HCT116 (cell line): ENCODE results near the gene LRFN4. TPM values are rescaled to one million over a fixed set of nuclear protein-coding genes. Genes with fewer than 3 reads are reported as not detected.

Experiments used
- ATAC-seq: fragments of 200-7000 bp; cut with Tn5 transposase; 2 replicates; pipeline ENCODE4 v1.9.1; 2020; ENCODE audit warnings: mild to moderate bottlenecking, moderate library complexity
- BruUV-seq: library from RNA; stranded (reverse); fragments of 400-500 nt; replicated peaks from 2 replicates; lab custom pipeline; 2021; lab: Mats Ljungman, UMichigan
- CTCF ChIA-PET: fragments of 300-600 bp; sonication (Branson Sonifier 250); formaldehyde crosslinking; loops from one replicate; lab custom pipeline; 2021; ENCODE audit warnings: antibody characterized with exemption; lab: Charles Lee
- POLR2A ChIA-PET: fragments of 300-600, 350-600 bp; sonication (Branson Sonifier 250); formaldehyde crosslinking; loops from one replicate; lab custom pipeline; 2021; ENCODE audit warnings: antibody characterized with exemption; lab: Charles Lee
- RAD21 ChIA-PET, 2 experiments: fragments of 300-600 bp; sonication (Branson Sonifier 250); formaldehyde crosslinking; loops; one replicate each; lab custom pipeline; 2023; ENCODE audit warnings: low total read pairs in 2 of 2; ENCODE audit not compliant: uncharacterized antibody in 2 of 2, unreplicated experiment in 2 of 2, low non-redundant PET in 1 of 2; lab: Charles Lee
- DNase-seq: peaks from one replicate; pipeline ENCODE4 v3.0.0-alpha.2; 2010; ENCODE audit warnings: low read depth, low spot score
- H2AFZ ChIP-seq: fragments of 200-600 bp; shearing (Covaris generic), sonication (generic); 2 replicates; pipeline ENCODE4 v1.6.1; 2017; ENCODE audit warnings: low read depth, mixed run types, mixed read lengths, antibody characterized with exemption, low read length; ENCODE audit not compliant: poor library complexity, severe bottlenecking
- H3K27ac ChIP-seq: 2 replicates; pipeline ENCODE4 v1.5.1; 2012; ENCODE audit warnings: low read depth, low read length
- H3K27me3 ChIP-seq: fragments of 200-600 bp; sonication (generic); 2 replicates; pipeline ENCODE4 v1.6.1; 2016; ENCODE audit warnings: mixed run types, low read length, mixed read lengths; ENCODE audit not compliant: insufficient read depth
- H3K36me3 ChIP-seq, 2 experiments: fragments of 200-500 bp in 1 of 2; fragments of 200-600 bp in 1 of 2; sonication (Bioruptor generic) in 1 of 2; sonication (generic) in 1 of 2; 2 replicates each; pipeline versions ENCODE4 v1.5.1 to v1.6.1; 2014 to 2016; ENCODE audit warnings: low read length in 2 of 2, inconsistent platforms in 1 of 2, mixed read lengths in 1 of 2, mixed run types in 1 of 2; ENCODE audit not compliant: insufficient read depth in 2 of 2, control insufficient read depth in 1 of 2
- H3K4me1 ChIP-seq, 2 experiments: fragments of 200-600 bp in 1 of 2; sonication (generic) in 1 of 2; 2 replicates each; pipeline versions ENCODE4 v1.5.1 to v1.6.1; 2012 to 2017; ENCODE audit warnings: low read length in 2 of 2, inconsistent platforms in 1 of 2, mild to moderate bottlenecking in 1 of 2, mixed read lengths in 1 of 2, mixed run types in 1 of 2, moderate library complexity in 1 of 2; ENCODE audit not compliant: insufficient read depth in 2 of 2, control insufficient read depth in 1 of 2
- H3K4me2 ChIP-seq: fragments of 200-600 bp; sonication (generic); 2 replicates; pipeline ENCODE4 v1.6.1; 2017; ENCODE audit warnings: mixed run types, low read length, mixed read lengths
- H3K4me3 ChIP-seq, 2 experiments: fragments of 200-600 bp in 1 of 2; sonication (generic) in 1 of 2; replicated peaks in 1 of 2; 2 replicates each; pipeline ENCODE4 v1.5.1; 2011 to 2016; ENCODE audit warnings: low read length in 2 of 2, control low read depth in 1 of 2, low read depth in 1 of 2, mild to moderate bottlenecking in 1 of 2, mixed read lengths in 1 of 2, mixed run types in 1 of 2
- H3K79me2 ChIP-seq: fragments of 200-600 bp; sonication (generic); 2 replicates; pipeline ENCODE4 v1.6.1; 2017; ENCODE audit warnings: mild to moderate bottlenecking, mixed run types, low read length, moderate library complexity, mixed read lengths; ENCODE audit not compliant: insufficient read depth
- H3K9ac ChIP-seq: fragments of 200-600 bp; sonication (generic); 2 replicates; pipeline ENCODE4 v1.6.1; 2016; ENCODE audit warnings: low read length, mixed read lengths
- H3K9me2 ChIP-seq: fragments of 200-600 bp; sonication (generic), shearing (Covaris generic); 2 replicates; pipeline ENCODE4 v1.6.1; 2017; ENCODE audit warnings: mixed run types, mild to moderate bottlenecking, moderate library complexity; ENCODE audit not compliant: insufficient read depth
- H3K9me3 ChIP-seq, 2 experiments: fragments of 200-500 bp in 1 of 2; fragments of 200-600 bp in 1 of 2; sonication (Bioruptor generic) in 1 of 2; sonication (generic) in 1 of 2; 2 replicates each; pipeline ENCODE4 v1.6.1; 2014 to 2017; ENCODE audit warnings: low read length in 2 of 2, mixed read lengths in 2 of 2, inconsistent platforms in 1 of 2, low read depth in 1 of 2, mild to moderate bottlenecking in 1 of 2, mixed run types in 1 of 2, moderate library complexity in 1 of 2; ENCODE audit not compliant: control insufficient read depth in 1 of 2, insufficient read depth in 1 of 2
- H4K20me1 ChIP-seq: fragments of 200-600 bp; sonication (generic), shearing (Covaris generic); 2 replicates; pipeline ENCODE4 v1.6.1; 2017; ENCODE audit warnings: mixed run types, mild to moderate bottlenecking, moderate library complexity; ENCODE audit not compliant: insufficient read depth
- ATF3 ChIP-seq: IDR thresholded peaks from 2 replicates; pipeline ENCODE4 v1.6.1; 2012
- CBX3 ChIP-seq: IDR thresholded peaks from 2 replicates; pipeline ENCODE4 v1.6.1; 2012; ENCODE audit warnings: low read depth
- CEBPB ChIP-seq: IDR thresholded peaks from 2 replicates; pipeline ENCODE4 v1.6.1; 2012; ENCODE audit warnings: low read depth
- CTCF ChIP-seq, 3 experiments: fragments of 200-600 bp in 1 of 3; sonication (generic) in 1 of 3; IDR thresholded peaks in 2 of 3; conservative IDR thresholded peaks in 1 of 3; 2 replicates each; pipeline ENCODE4 v1.5.1; 2012 to 2017; ENCODE audit warnings: low read depth in 2 of 3, low read length in 2 of 3, antibody characterized with exemption in 1 of 3, borderline replicate concordance in 1 of 3, control low read depth in 1 of 3, mild to moderate bottlenecking in 1 of 3, mixed read lengths in 1 of 3, mixed run types in 1 of 3, moderate library complexity in 1 of 3; ENCODE audit not compliant: insufficient read depth in 1 of 3
- ELF1 ChIP-seq: IDR thresholded peaks from 2 replicates; pipeline ENCODE4 v1.6.1; 2012; ENCODE audit warnings: low read depth, borderline replicate concordance
- EZH2 ChIP-seq: fragments of 200-600 bp; sonication (generic); IDR thresholded peaks from 2 replicates; pipeline ENCODE4 v1.6.1; 2017; ENCODE audit warnings: antibody characterized with exemption, mixed run types
- EZH2phosphoT487 ChIP-seq: fragments of 200-600 bp; IDR thresholded peaks from 2 replicates; pipeline ENCODE4 v1.6.1; 2018; ENCODE audit warnings: antibody characterized with exemption, borderline replicate concordance
- JUND ChIP-seq: IDR thresholded peaks from 2 replicates; pipeline ENCODE4 v1.6.1; 2012
- POLR2A ChIP-seq: IDR thresholded peaks from 2 replicates; pipeline ENCODE4 v1.7.0; 2011; ENCODE audit warnings: borderline replicate concordance; ENCODE audit not compliant: insufficient read depth, insufficient read length; ENCODE audit errors: extremely low read depth
- POLR2AphosphoS5 ChIP-seq: IDR thresholded peaks from 2 replicates; pipeline ENCODE4 v1.6.1; 2011; ENCODE audit warnings: mild to moderate bottlenecking, low read depth, low read length, moderate library complexity
- RAD21 ChIP-seq: IDR thresholded peaks from 2 replicates; pipeline ENCODE4 v1.6.1; 2012; ENCODE audit warnings: low read depth, mild to moderate bottlenecking
- REST ChIP-seq: IDR thresholded peaks from 2 replicates; pipeline ENCODE4 v1.6.1; 2012; ENCODE audit warnings: low read depth
- SIN3A ChIP-seq: IDR thresholded peaks from 2 replicates; pipeline ENCODE4 v1.6.1; 2012; ENCODE audit warnings: low read depth
- SP1 ChIP-seq: IDR thresholded peaks from 2 replicates; pipeline ENCODE4 v1.6.1; 2012; ENCODE audit warnings: low read depth
- SRF ChIP-seq: IDR thresholded peaks from 2 replicates; pipeline ENCODE4 v1.6.1; 2012; ENCODE audit warnings: low read depth
- TCF7L2 ChIP-seq: IDR thresholded peaks from 2 replicates; pipeline ENCODE4 v1.7.0; 2011; ENCODE audit warnings: borderline replicate concordance, inconsistent platforms; ENCODE audit not compliant: insufficient read depth, insufficient read length; ENCODE audit errors: extremely low read depth
- ZBTB33 ChIP-seq: IDR thresholded peaks from 2 replicates; pipeline ENCODE4 v1.6.1; 2011; ENCODE audit warnings: mild to moderate bottlenecking, low read length, moderate library complexity; ENCODE audit not compliant: insufficient replicate concordance; ENCODE audit errors: extremely low read depth
- ZFX ChIP-seq: fragments of 450-650 bp; IDR thresholded peaks from 2 replicates; pipeline ENCODE4 v1.6.1; 2017
- intact Hi-C: fragments of 100-400 bp; cut with micrococcal nuclease; formaldehyde crosslinking; loops from 2 replicates; pipeline ENCODE4 v1.10.0; 2022
- total RNA-seq: library from RNA; stranded (reverse); gene quantifications from one replicate; pipeline ENCODE4 v1.2.1, GENCODE V29; 2021; ENCODE audit not compliant: unreplicated experiment

LRFN4 gene
- total RNA-seq, 1 experiment from 2014 or later = 55.4 TPM

- peaks cover 11 to 30% of the 10 kb centered on the region in 2 experiments for H3K4me1 ChIP-seq
- no peaks in the 10 kb centered on the region for H3K27me3 ChIP-seq
- RAD21 ChIA-PET = no interaction called here
- peaks cover 0 to under 1% of the 10 kb centered on the region in 2 experiments; a peak in 2 of 4 replicates for H3K36me3 ChIP-seq
- POLR2A ChIA-PET = no interaction called here
- H3K9me3 ChIP-seq = no peaks in the 10 kb centered on the region
- H3K4me3 ChIP-seq = no peak overlapping the region
- no peak overlapping the region for H2AFZ ChIP-seq
- no peak for TF ChIP-seq EZH2
- TF ChIP-seq CEBPB = no peak
- TF ChIP-seq REST = no peak
- no peak for TF ChIP-seq CBX3
- no peak for TF ChIP-seq ZFX
- TF ChIP-seq EZH2phosphoT487 = no peak
- TF ChIP-seq ATF3 = no peak
- TF ChIP-seq CTCF (IDR thresholded peaks at IDR 0.05 in 2 of 3, conservative IDR thresholded peaks at IDR 0.05 in 1 of 3; ENCODE audit: borderline replicate concordance in 1 of 3, insufficient read depth in 1 of 3, low read depth in 2 of 3, low read length in 2 of 3) = no peak
- no peak for TF ChIP-seq SP1
- no peak for TF ChIP-seq RAD21
- TF ChIP-seq JUND = no peak
- TF ChIP-seq SIN3A = no peak
- TF ChIP-seq ELF1 = no peak
- TF ChIP-seq POLR2A = no peak
- no peak for TF ChIP-seq SRF
- no peak for TF ChIP-seq ZBTB33
- no peak for TF ChIP-seq POLR2AphosphoS5
- no peak for TF ChIP-seq TCF7L2
- TF ChIP-seq, all 23 proteins: peak for 0
- Histone ChIP-seq H3K9ac (no peak overlapping the region), H3K4me2 (no peak overlapping the region), H3K79me2 (peaks cover 14% of the 10 kb centered on the region), H3K27ac (no peak overlapping the region), H3K9me2 (no peaks in the 10 kb centered on the region), H4K20me1 (no peaks in the 10 kb centered on the region)
- DNase-seq (no peak), ATAC-seq (no peak)
- CTCF ChIA-PET = interaction anchor here (1.6 kb wide), 1 partner anchor 10 kb away, joined by 6 read pairs; the partner anchor contains the start of gene RCE1
- intact Hi-C loops = no loop called here
- no TSS peak for BruUV-seq
Measured at GRCh38 chr11:66853242-66854229, 3.3 kb upstream of the LRFN4 start.
